Neutrophil (primary cell): ENCODE measurements around the gene CCDC85A.

Source experiments
- H3K27ac ChIP-seq: fragments of 200-600 bp; sonication (generic); 2 replicates; pipeline ENCODE4 v1.5.1; 2016; ENCODE audit warnings: mild to moderate bottlenecking, moderate library complexity
- H3K27me3 ChIP-seq: fragments of 200-600 bp; sonication (generic); 2 replicates; pipeline ENCODE4 v1.6.0; 2016; ENCODE audit warnings: mild to moderate bottlenecking
- H3K36me3 ChIP-seq: fragments of 200-600 bp; sonication (generic); 2 replicates; pipeline ENCODE4 v1.5.1; 2017
- H3K4me1 ChIP-seq, 2 experiments: fragments of 200-600 bp in 1 of 2; sonication (generic) in 1 of 2; 1 replicate in 1 of 2; 2 replicates in 1 of 2; pipeline versions ENCODE4 v1.5.1 to v1.6.1; 2013 to 2016; ENCODE audit warnings: low read depth in 1 of 2, low read length in 1 of 2, mild to moderate bottlenecking in 1 of 2, moderate library complexity in 1 of 2; ENCODE audit not compliant: control insufficient read depth in 1 of 2, insufficient read depth in 1 of 2
- H3K4me3 ChIP-seq, 2 experiments: fragments of 200-600 bp in 1 of 2; sonication (generic) in 1 of 2; 1 replicate in 1 of 2; 2 replicates in 1 of 2; pipeline ENCODE4 v1.5.1; 2013 to 2016; ENCODE audit warnings: low read depth in 1 of 2, low read length in 1 of 2, mild to moderate bottlenecking in 1 of 2, moderate library complexity in 1 of 2
- H3K9me3 ChIP-seq: fragments of 200-600 bp; sonication (generic); 2 replicates; pipeline ENCODE4 v1.5.1; 2016
- CTCF ChIP-seq: fragments of 200-600 bp; sonication (generic); IDR thresholded peaks from 2 replicates; pipeline ENCODE4 v1.5.1; 2016; ENCODE audit warnings: antibody characterized with exemption

The CCDC85A gene

DNA sequence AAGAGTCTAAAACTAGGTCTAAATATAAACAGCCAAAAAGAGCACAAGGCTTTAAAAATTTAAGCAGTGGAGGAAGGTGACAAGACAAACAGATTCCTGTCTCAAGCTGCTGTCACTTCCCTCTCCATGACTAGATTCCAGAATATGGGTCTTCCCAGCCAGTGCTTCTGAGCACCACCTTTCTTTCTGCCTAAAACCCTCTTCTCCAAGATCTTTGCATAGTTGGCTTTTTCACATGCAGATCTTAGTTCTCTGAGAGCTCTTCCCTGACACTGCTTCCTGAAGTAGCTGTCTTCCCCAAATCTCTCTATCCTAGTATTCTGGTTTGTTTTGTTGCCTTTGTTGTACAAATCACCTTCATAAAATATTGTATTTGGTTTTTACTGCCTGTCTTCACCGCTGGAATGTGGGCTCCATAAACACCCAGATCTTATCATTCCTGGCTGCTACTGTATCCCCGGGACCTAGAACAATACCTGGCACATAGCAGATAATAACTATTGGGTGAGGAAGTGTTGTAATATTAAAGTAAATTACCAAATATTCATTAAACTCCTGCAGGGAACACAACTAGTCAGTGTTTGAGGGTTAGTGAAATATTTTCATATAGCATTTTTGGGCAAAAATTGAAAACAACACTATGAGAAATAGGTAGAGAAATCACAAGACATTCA lies 150.2 kb downstream of the CCDC85A start:
- H3K9me3 ChIP-seq, result no peaks in the 10 kb centered on the region

DNA sequence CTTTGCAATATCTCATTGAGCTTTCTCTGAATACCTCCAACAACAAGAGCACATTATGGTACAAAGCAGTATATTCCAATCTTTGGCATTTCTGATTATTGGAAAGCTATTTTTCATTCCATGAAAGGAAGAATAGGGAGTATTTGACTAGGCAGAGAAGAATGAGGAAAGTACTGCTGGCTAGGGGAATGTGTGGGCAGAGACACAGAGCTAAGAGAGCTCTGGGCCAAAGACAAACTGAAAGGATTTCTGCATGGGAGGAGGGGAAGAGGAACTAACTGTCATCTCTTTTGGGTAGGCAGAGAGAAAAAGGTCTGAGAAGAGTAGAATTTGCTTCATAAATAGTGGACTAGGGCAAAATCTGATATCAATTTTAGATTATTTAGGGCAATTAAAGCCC lies 150.8 kb downstream of the CCDC85A start:
- H3K4me1 ChIP-seq, result no peaks in the 10 kb centered on the region
- no peak for TF ChIP-seq CTCF
- H3K36me3 ChIP-seq, result no peaks in the 10 kb centered on the region
- no peaks in the 10 kb centered on the region for H3K9me3 ChIP-seq
- no peak overlapping the region for H3K27ac ChIP-seq
- no peaks in the 10 kb centered on the region for H3K27me3 ChIP-seq
- H3K4me3 ChIP-seq, result no peak overlapping the region

More for the DNA sequence above, 150.2 kb downstream of the CCDC85A start:
- Histone ChIP-seq H3K4me1 (no peaks in the 10 kb centered on the region), H3K4me3 (no peak overlapping the region), H3K36me3 (no peaks in the 10 kb centered on the region), H3K27me3 (no peaks in the 10 kb centered on the region), H3K27ac (no peak overlapping the region)
- TF ChIP-seq CTCF, result no peak

DNA sequence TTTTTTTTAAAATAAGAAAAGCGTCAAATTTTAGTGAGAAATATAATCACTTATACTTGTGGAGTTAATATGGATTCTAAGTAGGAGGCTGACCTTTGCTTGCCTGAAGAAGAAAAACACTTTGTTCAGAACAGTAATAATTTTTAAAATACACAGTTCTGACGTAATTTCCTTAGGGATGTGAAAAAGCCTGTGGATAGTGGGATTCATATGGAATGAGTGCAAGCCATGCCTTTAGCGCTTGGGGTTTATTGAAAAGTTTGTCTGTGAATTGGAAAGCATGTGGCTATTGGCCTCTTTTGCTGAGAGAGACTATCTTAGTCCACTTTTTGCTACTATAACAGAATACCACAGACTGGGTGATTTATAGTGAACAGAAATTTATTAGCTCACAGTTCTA lies 151.3 kb downstream of the CCDC85A start:
- H3K27me3 ChIP-seq, result no peaks in the 10 kb centered on the region
- H3K4me3 ChIP-seq, result no peak overlapping the region
- no peaks in the 10 kb centered on the region for H3K9me3 ChIP-seq
- H3K27ac ChIP-seq, result no peak overlapping the region
- H3K4me1 ChIP-seq, result no peaks in the 10 kb centered on the region
- TF ChIP-seq CTCF, result no peak
- no peaks in the 10 kb centered on the region for H3K36me3 ChIP-seq

DNA sequence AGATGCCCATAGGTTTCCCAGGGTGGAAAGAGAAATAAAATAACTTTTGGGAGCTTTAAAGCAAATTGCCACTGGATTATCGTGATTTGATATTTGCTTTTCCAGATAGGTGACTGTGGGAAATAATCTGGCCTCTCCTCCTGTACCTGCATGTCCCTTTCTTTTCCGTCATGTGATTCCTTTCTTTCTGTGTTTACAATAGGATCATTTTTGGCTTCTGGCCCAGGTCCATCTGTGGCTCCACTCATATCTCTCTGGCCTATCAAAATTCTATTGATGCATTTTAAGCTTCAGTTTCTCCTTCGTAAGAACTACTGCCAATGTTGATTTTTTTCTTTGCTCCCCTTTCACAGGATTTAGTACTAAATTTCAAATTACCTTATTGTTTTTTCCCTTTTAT lies 153.6 kb downstream of the CCDC85A start:
- TF ChIP-seq CTCF, result no peak
- no peaks in the 10 kb centered on the region for H3K9me3 ChIP-seq

DNA sequence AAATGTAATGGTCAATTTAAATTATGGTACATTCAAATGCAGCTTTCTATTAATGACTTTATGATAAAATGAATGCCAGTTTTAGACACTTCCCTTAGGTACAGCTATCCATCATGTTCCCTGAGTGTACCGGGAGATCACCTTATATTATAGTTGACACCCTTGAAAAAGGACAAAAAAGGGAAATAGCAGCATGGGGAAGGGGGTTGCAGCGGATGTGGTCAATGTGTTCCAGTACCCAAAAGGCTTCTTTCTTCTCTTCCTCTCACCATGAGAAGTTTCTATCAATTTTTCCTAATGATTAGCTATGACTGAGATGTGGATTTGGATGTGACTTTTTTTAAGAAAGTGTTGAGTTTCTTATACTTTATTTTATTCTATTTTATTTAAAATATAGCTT lies 154.4 kb downstream of the CCDC85A start:
- TF ChIP-seq CTCF, result no peak
- no peaks in the 10 kb centered on the region for H3K27me3 ChIP-seq
- no peaks in the 10 kb centered on the region for H3K9me3 ChIP-seq
- no peak overlapping the region for H3K4me3 ChIP-seq
- H3K27ac ChIP-seq, result no peak overlapping the region
- H3K36me3 ChIP-seq, result no peaks in the 10 kb centered on the region
- no peaks in the 10 kb centered on the region for H3K4me1 ChIP-seq

More for the DNA sequence above, 153.6 kb downstream of the CCDC85A start:
- H3K36me3 ChIP-seq, result no peaks in the 10 kb centered on the region
- no peak overlapping the region for H3K27ac ChIP-seq
- H3K4me1 ChIP-seq, result no peaks in the 10 kb centered on the region
- no peak overlapping the region for H3K4me3 ChIP-seq
- no peaks in the 10 kb centered on the region for H3K27me3 ChIP-seq
